DOHH2 (cell line): ENCODE measurements around the gene GRID2.

Experiments used
- EZH2phosphoT487 ChIP-seq: fragments of 200-600 bp; sonication (generic); IDR thresholded peaks from 2 replicates; pipeline ENCODE4 v1.6.1; 2017; ENCODE audit warnings: borderline replicate concordance, mild to moderate bottlenecking, antibody characterized with exemption, low read length, moderate library complexity, mixed read lengths
- TF ChIP-seq, protein P1 (sequence below): fragments of 200-600 bp; sonication (generic); IDR thresholded peaks from one replicate; pipeline ENCODE4 v1.5.1; 2014; ENCODE audit warnings: antibody characterized with exemption, mild to moderate bottlenecking, low read depth, low read length; ENCODE audit not compliant: poor library complexity, severe bottlenecking

GRCh38 chr4:93475730-93476129, 1172.0 kb downstream of the GRID2 start:
- TF ChIP-seq, protein P1, sequence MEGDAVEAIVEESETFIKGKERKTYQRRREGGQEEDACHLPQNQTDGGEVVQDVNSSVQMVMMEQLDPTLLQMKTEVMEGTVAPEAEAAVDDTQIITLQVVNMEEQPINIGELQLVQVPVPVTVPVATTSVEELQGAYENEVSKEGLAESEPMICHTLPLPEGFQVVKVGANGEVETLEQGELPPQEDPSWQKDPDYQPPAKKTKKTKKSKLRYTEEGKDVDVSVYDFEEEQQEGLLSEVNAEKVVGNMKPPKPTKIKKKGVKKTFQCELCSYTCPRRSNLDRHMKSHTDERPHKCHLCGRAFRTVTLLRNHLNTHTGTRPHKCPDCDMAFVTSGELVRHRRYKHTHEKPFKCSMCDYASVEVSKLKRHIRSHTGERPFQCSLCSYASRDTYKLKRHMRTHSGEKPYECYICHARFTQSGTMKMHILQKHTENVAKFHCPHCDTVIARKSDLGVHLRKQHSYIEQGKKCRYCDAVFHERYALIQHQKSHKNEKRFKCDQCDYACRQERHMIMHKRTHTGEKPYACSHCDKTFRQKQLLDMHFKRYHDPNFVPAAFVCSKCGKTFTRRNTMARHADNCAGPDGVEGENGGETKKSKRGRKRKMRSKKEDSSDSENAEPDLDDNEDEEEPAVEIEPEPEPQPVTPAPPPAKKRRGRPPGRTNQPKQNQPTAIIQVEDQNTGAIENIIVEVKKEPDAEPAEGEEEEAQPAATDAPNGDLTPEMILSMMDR: no peak
- no peak for TF ChIP-seq EZH2phosphoT487
